GM18867 (cell line): ENCODE measurements around the gene ITGA1.
A peak's percentile ranks its signal among the peaks of the same experiment; 100 is the strongest.

Source experiments
- ATAC-seq: cut with Tn5 transposase; IDR thresholded peaks from one replicate; pipeline ENCODE4 v1.9.1; 2021; ENCODE audit warnings: mild to moderate bottlenecking, moderate library complexity; ENCODE audit not compliant: unreplicated experiment

ITGA1 gene

DNA sequence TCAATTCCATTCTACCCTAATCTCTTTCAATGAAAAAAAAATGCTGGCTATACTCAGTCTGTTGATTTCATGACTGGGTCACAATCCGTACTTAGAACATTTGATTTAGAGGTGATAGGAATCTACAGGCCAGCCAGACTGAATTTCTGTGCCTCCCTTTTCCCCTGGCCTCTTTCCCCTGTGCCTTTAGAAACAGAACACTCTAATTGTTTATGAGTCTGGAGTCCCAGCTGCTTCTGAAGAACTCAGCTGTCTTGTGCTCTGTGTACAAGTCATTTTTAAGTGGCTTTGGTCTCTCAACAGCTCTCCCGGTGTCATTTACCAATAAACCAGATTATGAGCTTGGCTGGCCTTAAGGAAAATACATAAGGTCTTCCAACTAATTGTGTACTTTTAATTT is 107.4 kb downstream of the ITGA1 start:
- no peak for ATAC-seq

DNA sequence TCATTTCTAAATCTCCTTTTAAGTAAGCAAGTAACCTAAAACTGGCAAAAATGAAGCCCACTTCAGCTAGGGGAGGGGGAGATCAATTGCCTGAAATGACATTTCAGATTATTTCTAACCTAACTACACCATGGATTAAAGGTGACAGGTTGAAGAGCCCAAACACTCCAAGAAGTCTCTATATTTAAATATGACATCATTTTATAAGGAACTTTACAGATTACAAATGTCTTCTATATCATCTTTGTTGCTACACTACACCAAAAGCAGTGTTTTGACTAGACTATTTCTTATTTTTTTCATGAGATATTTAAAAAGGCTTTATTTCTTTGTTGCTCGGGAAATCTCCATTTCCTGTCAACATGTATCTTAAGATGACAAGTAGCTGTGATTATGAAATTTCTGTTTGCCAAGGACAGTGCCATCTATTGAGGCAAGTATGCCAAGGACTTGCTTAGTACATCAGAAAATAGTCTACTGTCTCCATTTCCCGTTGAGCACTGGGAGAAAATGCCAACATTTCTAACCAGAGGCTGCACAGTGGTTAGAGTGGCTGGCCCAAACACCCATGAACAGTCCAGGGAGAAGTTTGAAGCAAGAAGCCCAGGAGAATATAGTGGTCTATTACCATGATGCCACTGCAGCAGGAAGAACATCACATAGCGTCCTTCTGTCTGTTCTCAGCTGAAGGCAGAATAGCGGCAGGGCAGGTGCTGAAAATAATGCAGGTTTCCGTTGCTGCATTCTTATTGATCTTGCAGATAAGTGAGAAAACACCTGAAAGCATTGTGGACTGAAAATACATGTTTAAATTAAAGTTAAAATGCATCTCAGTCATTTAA is 108.1 kb downstream of the ITGA1 start:
- ATAC-seq = no peak

- no peak for ATAC-seq
These were observed 109.0 kb downstream of the ITGA1 start for GRCh38 chr5:52896534-52897237.

DNA sequence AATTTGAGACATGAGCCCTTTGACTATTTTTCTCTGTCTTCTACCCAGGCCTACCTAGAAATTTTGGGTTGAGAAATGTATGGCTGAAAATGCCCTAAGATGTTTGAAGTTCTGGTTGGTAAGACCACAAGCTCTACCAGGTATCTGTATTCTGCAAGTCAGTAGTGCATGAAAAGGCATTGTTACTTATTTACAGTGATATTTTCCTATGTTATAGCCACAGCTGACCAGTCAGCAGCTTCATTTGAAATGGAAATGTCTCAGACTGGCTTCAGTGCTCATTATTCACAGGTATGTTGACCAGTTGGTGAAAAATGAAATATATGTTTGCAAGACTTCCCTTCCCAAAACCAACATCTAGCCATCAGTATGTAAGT is 109.5 kb downstream of the ITGA1 start:
- ATAC-seq = no peak

DNA sequence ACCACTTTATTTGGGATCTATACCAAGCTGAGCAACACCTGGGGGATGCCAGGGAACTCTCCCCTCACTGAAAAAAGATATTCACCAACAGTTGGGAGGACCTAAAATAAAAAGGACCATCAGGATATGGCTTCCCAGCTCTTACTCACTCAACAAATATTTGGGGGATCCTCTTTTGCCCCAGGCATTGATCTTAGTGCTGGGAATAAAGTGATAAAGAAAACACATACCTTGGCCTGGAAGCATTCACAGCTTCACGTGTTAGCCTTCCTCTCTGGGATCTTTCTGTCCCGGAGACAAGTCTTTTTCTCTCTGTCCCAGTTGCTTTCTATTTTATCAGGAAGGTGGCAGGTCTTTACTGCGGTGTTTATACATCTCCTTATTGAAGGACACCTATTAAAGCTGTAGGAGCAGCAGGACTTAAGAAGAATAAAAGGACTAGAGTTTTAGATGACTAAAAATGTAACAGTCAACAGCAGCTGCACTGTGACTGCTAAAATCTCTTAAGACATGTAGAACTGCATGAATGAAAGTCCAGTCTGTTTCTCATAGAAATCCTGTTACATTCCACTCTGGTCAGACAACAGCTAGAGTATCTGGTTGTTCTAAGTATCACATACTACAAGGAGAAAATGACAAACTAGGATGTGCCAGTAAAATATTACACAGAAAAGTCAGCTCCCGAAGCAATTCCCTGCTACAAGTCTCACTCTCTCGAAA is 111.4 kb downstream of the ITGA1 start:
- no peak for ATAC-seq

GRCh38 chr5:52903142-52903541 is 115.4 kb downstream of the ITGA1 start:
- ATAC-seq = no peak

GRCh38 chr5:52906343-52906742 is 118.6 kb downstream of the ITGA1 start:
- ATAC-seq = no peak

GRCh38 chr5:52906845-52907244 is 119.1 kb downstream of the ITGA1 start:
- no peak for ATAC-seq

- no peak for ATAC-seq
These were observed 121.5 kb downstream of the ITGA1 start for GRCh38 chr5:52909192-52909591.

DNA sequence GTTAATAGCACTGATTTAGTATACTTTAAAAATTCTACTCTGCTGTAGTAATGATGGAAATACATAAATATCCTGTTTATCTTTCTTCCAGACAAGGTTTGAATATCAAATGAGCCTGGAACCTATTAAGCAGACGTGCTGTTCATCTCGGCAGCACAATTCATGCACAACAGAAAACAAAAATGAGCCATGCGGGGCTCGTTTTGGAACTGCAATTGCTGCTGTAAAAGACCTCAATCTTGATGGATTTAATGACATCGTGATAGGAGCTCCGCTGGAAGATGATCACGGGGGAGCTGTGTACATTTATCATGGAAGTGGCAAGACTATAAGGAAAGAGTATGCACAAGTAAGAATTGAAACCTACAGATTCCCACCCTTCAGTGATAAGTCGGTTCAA is 122.4 kb downstream of the ITGA1 start:
- no peak for ATAC-seq

DNA sequence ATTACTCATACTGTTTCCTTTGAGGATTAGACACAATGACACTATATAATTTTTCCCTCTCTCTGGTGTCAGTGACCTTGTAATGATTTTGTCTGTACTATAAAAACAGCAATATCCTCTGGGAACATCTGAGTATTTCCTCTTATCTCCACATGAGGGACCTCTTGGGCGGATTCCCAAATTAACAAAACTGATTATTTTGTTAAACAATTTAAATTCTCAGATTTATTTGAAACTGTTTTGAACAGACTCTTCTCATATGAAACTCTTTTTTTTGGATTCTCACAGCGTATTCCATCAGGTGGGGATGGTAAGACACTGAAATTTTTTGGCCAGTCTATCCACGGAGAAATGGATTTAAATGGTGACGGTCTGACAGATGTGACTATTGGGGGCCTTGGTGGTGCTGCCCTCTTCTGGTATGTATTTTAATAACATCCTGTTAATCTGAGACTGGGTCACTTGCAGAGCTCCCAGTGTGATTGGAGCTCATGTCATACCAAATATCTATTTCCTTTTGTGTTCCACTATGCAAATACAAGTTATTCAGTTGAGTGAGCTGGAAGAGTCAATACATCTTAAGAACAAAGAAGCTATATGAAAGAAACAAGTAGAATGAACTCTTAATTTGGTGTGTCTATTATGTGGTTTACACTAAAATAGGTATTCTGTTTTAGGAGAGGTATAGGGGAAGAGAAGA is 127.6 kb downstream of the ITGA1 start:
- peak; percentile 99 for ATAC-seq

GRCh38 chr5:52920929-52921328 is 133.2 kb downstream of the ITGA1 start:
- ATAC-seq = no peak

GRCh38 chr5:52922384-52922783 is 134.7 kb downstream of the ITGA1 start:
- no peak for ATAC-seq

- ATAC-seq = no peak
These were observed 136.7 kb downstream of the ITGA1 start for GRCh38 chr5:52924456-52924855.

GRCh38 chr5:52925001-52925400 is 137.3 kb downstream of the ITGA1 start:
- ATAC-seq = no peak

- ATAC-seq = no peak
These were observed 141.0 kb downstream of the ITGA1 start for GRCh38 chr5:52928689-52929088.

DNA sequence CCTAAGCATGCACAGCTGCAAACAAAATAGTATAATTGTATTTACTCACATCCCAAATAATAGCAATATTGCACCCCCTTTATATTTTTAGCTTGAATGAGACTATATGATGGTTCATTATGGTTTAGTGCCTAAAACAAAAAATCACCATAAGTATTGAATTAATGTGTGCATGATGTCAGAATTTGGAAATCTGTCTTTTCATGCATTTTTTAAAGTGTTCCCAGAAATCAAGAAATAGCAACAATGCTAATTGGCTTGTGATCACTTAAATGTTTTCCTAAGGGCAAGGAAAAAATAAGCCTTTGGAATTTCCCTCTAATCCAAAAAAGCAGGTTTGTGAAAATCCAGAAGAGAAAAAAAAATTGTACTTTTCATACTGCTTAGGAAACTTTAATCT is 150.5 kb downstream of the ITGA1 start:
- ATAC-seq = no peak

GRCh38 chr5:52943285-52943684 is 155.6 kb downstream of the ITGA1 start:
- peak; percentile 69 for ATAC-seq

- no peak for ATAC-seq
These were observed 156.1 kb downstream of the ITGA1 start for GRCh38 chr5:52943808-52944207.

DNA sequence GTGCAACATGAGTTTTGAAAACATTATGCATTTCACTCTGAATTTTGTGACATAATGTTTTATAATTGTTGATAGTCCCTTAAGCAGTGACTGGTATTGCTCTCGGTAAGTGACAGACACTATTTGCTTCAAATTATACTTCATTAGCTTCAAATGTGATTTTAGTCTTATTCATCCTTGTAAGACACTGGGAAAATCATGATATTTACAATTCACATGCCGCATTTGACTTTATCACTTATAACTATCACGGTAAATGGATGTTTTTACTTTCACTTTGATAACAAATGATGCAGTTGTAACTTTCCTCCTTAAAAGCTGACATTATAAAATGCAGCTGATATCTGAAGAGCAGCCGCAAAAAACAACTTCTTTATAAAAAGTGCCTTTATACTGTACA is 157.3 kb downstream of the ITGA1 start:
- no peak for ATAC-seq

GRCh38 chr5:52947208-52947607 is 159.5 kb downstream of the ITGA1 start:
- ATAC-seq = no peak
